Endothelial cell (in vitro differentiated cells): ENCODE measurements around the gene ADIG. TPM values are rescaled to one million over a fixed set of nuclear protein-coding genes. Genes with fewer than 3 reads are reported as not detected.

Source experiments
- DNase-seq: peaks from one replicate; pipeline ENCODE4 v3.0.0; 2021; ENCODE audit warnings: low spot score
- H3K27ac Mint-ChIP-seq: one replicate; pipeline ENCODE4 v1.8.0; 2021; ENCODE audit warnings: mixed read lengths, inconsistent platforms; ENCODE audit not compliant: unreplicated experiment
- H3K27me3 Mint-ChIP-seq: one replicate; pipeline ENCODE4 v1.8.0; 2021; ENCODE audit warnings: mild to moderate bottlenecking, moderate library complexity, mixed read lengths, inconsistent platforms; ENCODE audit not compliant: unreplicated experiment
- H3K36me3 Mint-ChIP-seq: one replicate; pipeline ENCODE4 v1.8.0; 2021; ENCODE audit warnings: mild to moderate bottlenecking, low read depth, mixed read lengths, inconsistent platforms; ENCODE audit not compliant: unreplicated experiment
- H3K4me1 Mint-ChIP-seq: one replicate; pipeline ENCODE4 v1.8.0; 2021; ENCODE audit warnings: mild to moderate bottlenecking, mixed read lengths, inconsistent platforms; ENCODE audit not compliant: unreplicated experiment
- H3K4me3 Mint-ChIP-seq: one replicate; pipeline ENCODE4 v1.8.0; 2021; ENCODE audit warnings: mild to moderate bottlenecking, mixed read lengths, inconsistent platforms; ENCODE audit not compliant: unreplicated experiment
- H3K9me3 Mint-ChIP-seq: one replicate; pipeline ENCODE4 v1.8.0; 2021; ENCODE audit warnings: mixed read lengths, inconsistent platforms; ENCODE audit not compliant: unreplicated experiment
- CTCF ChIP-seq: fragments of 200-600 bp; sonication (generic); IDR thresholded peaks from one replicate; pipeline ENCODE4 v1.5.0; 2021; ENCODE audit warnings: antibody characterized with exemption; ENCODE audit not compliant: unreplicated experiment
- total RNA-seq: library from RNA; stranded (reverse); fragmentation: NEBNext Ultra II Directional; extraction: Animal tissue kit (Norgen Biotek cat#: 25700); gene quantifications from one replicate; pipeline ENCODE4 v1.2.1, GENCODE V29; 2021; ENCODE audit not compliant: unreplicated experiment

ADIG gene
- total RNA-seq, 1 donor from 2014 or later = not detected

GRCh38 chr20:38558596-38559360 lies 22.2 kb upstream of the ADIG start:
- H3K36me3 Mint-ChIP-seq = peaks cover 21% of the 10 kb centered on the region
- peaks cover 2% of the 10 kb centered on the region for H3K4me1 Mint-ChIP-seq
- no peaks in the 10 kb centered on the region for H3K9me3 Mint-ChIP-seq
- H3K27me3 Mint-ChIP-seq = no peaks in the 10 kb centered on the region
- no peak overlapping the region for H3K27ac Mint-ChIP-seq
- no peak for DNase-seq
- TF ChIP-seq CTCF = no peak
- no peak overlapping the region for H3K4me3 Mint-ChIP-seq

GRCh38 chr20:38559764-38560163 lies 21.2 kb upstream of the ADIG start:
- DNase-seq = no peak
- peaks cover 2% of the 10 kb centered on the region for H3K4me1 Mint-ChIP-seq
- peak overlapping the region; percentile 21 for H3K4me3 Mint-ChIP-seq
- H3K27me3 Mint-ChIP-seq = no peaks in the 10 kb centered on the region
- H3K9me3 Mint-ChIP-seq = no peaks in the 10 kb centered on the region
- H3K27ac Mint-ChIP-seq = no peak overlapping the region
- TF ChIP-seq CTCF = no peak
- H3K36me3 Mint-ChIP-seq = peaks cover 21% of the 10 kb centered on the region

- TF ChIP-seq CTCF = no peak
These were observed 17.1 kb upstream of the ADIG start for GRCh38 chr20:38563802-38564431.

GRCh38 chr20:38564680-38565079 lies 16.3 kb upstream of the ADIG start:
- no peak for DNase-seq
- peaks cover 9% of the 10 kb centered on the region for H3K36me3 Mint-ChIP-seq
- no peaks in the 10 kb centered on the region for H3K4me1 Mint-ChIP-seq
- H3K4me3 Mint-ChIP-seq = no peak overlapping the region
- H3K27ac Mint-ChIP-seq = no peak overlapping the region
- no peaks in the 10 kb centered on the region for H3K27me3 Mint-ChIP-seq
- TF ChIP-seq CTCF = no peak
- no peaks in the 10 kb centered on the region for H3K9me3 Mint-ChIP-seq

More at GRCh38 chr20:38563802-38564431, 17.1 kb upstream of the ADIG start:
- DNase-seq = no peak
- Mint-ChIP-seq H3K9me3 (no peaks in the 10 kb centered on the region), H3K27me3 (no peaks in the 10 kb centered on the region), H3K4me1 (peaks cover 2% of the 10 kb centered on the region), H3K27ac (no peak overlapping the region), H3K4me3 (no peak overlapping the region), H3K36me3 (peaks cover 15% of the 10 kb centered on the region)

GRCh38 chr20:38566036-38566598 lies 14.9 kb upstream of the ADIG start:
- Mint-ChIP-seq H3K27me3 (no peaks in the 10 kb centered on the region), H3K36me3 (peaks cover 4% of the 10 kb centered on the region), H3K9me3 (no peaks in the 10 kb centered on the region), H3K27ac (no peak overlapping the region), H3K4me1 (no peaks in the 10 kb centered on the region), H3K4me3 (no peak overlapping the region)
- DNase-seq = no peak
- no peak for TF ChIP-seq CTCF
